Measurements from ENCODE around the gene PKDCC. TPM values are rescaled to one million over a fixed set of nuclear protein-coding genes. Genes with fewer than 3 reads are reported as not detected.

Gene PKDCC
- total and polyA plus RNA-seq, 4 donors = 2.0 to 76.0 (median 19.8) TPM

- no peak for TF ChIP-seq YY1 (IDR thresholded peaks at IDR 0.05)
- TF ChIP-seq HNF4A (conservative IDR thresholded peaks at IDR 0.05) = no peak
- no peak for TF ChIP-seq SP1 (IDR thresholded peaks at IDR 0.05)
- no peak for TF ChIP-seq EGR1 (IDR thresholded peaks at IDR 0.05; ENCODE audit: low read depth in 2 of 2)
- peak; percentile 44 to 57 for TF ChIP-seq GABPA (IDR thresholded peaks at IDR 0.05 in 1 of 2, conservative IDR thresholded peaks at IDR 0.05 in 1 of 2)
- TF ChIP-seq, protein P1, sequence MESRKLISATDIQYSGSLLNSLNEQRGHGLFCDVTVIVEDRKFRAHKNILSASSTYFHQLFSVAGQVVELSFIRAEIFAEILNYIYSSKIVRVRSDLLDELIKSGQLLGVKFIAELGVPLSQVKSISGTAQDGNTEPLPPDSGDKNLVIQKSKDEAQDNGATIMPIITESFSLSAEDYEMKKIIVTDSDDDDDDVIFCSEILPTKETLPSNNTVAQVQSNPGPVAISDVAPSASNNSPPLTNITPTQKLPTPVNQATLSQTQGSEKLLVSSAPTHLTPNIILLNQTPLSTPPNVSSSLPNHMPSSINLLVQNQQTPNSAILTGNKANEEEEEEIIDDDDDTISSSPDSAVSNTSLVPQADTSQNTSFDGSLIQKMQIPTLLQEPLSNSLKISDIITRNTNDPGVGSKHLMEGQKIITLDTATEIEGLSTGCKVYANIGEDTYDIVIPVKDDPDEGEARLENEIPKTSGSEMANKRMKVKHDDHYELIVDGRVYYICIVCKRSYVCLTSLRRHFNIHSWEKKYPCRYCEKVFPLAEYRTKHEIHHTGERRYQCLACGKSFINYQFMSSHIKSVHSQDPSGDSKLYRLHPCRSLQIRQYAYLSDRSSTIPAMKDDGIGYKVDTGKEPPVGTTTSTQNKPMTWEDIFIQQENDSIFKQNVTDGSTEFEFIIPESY (IDR thresholded peaks at IDR 0.05) = no peak
- TF ChIP-seq, protein P2, sequence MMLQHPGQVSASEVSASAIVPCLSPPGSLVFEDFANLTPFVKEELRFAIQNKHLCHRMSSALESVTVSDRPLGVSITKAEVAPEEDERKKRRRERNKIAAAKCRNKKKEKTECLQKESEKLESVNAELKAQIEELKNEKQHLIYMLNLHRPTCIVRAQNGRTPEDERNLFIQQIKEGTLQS (IDR thresholded peaks at IDR 0.05) = no peak
- TF ChIP-seq, protein P3, sequence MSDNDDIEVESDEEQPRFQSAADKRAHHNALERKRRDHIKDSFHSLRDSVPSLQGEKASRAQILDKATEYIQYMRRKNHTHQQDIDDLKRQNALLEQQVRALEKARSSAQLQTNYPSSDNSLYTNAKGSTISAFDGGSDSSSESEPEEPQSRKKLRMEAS (IDR thresholded peaks at IDR 0.05) = no peak
- TF ChIP-seq REST (IDR thresholded peaks at IDR 0.05) = no peak
- TF ChIP-seq HNF4G (IDR thresholded peaks at IDR 0.05) = peak; percentile 21
- TF ChIP-seq JUND (IDR thresholded peaks at IDR 0.05) = no peak
- peak; percentile 15 for TF ChIP-seq TAF1 (conservative IDR thresholded peaks at IDR 0.05)
- TF ChIP-seq FOXA2 (IDR thresholded peaks at IDR 0.05) = no peak
- TF ChIP-seq FOXA1 (IDR thresholded peaks at IDR 0.05) = no peak
- TF ChIP-seq, protein P4, sequence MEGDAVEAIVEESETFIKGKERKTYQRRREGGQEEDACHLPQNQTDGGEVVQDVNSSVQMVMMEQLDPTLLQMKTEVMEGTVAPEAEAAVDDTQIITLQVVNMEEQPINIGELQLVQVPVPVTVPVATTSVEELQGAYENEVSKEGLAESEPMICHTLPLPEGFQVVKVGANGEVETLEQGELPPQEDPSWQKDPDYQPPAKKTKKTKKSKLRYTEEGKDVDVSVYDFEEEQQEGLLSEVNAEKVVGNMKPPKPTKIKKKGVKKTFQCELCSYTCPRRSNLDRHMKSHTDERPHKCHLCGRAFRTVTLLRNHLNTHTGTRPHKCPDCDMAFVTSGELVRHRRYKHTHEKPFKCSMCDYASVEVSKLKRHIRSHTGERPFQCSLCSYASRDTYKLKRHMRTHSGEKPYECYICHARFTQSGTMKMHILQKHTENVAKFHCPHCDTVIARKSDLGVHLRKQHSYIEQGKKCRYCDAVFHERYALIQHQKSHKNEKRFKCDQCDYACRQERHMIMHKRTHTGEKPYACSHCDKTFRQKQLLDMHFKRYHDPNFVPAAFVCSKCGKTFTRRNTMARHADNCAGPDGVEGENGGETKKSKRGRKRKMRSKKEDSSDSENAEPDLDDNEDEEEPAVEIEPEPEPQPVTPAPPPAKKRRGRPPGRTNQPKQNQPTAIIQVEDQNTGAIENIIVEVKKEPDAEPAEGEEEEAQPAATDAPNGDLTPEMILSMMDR (IDR thresholded peaks at IDR 0.05; ENCODE audit: low read depth, low read length, missing input control) = no peak
- TF ChIP-seq RXRA (IDR thresholded peaks at IDR 0.05) = no peak
- peak in 1 of 2 donors; percentile 64 for TF ChIP-seq RAD21 (IDR thresholded peaks at IDR 0.05)
- Histone ChIP-seq H3K36me3 (ENCODE audit: control insufficient read depth in 4 of 4, insufficient read depth in 3 of 4, low read depth in 1 of 4, low read length in 3 of 4) (no peaks in the 10 kb centered on the region), H3K9me3 (ENCODE audit: control insufficient read depth in 4 of 4, low read length in 3 of 4) (no peaks in the 10 kb centered on the region), H3K4me3 (ENCODE audit: low read depth in 1 of 3, low read length in 3 of 3) (peak overlapping the region in 1 of 3 donors; percentile 56), H3K27ac (ENCODE audit: low read depth in 1 of 2, low read length in 2 of 2) (peak overlapping the region; percentile 91 to 94), H3K27me3 (ENCODE audit: control insufficient read depth in 4 of 4, insufficient read depth in 4 of 4, low read length in 3 of 4) (no peaks in the 10 kb centered on the region), H3K9ac (ENCODE audit: low read depth in 1 of 2, low read length in 2 of 2) (peak overlapping the region in 1 of 2 donors; percentile 74), H3K4me1 (ENCODE audit: control insufficient read depth in 4 of 4, insufficient read depth in 4 of 4, low read length in 3 of 4) (peaks cover 4 to 41% (median 14%) of the 10 kb centered on the region in 4 donors)
- 35% methylated on average over 25 of the region's 25 CpGs for WGBS
- DNase-seq (ENCODE audit: low spot score) = peak; percentile 69
Measured at GRCh38 chr2:42102591-42103450, 55.0 kb downstream of the PKDCC start.

Data from liver (tissue), 9 donors.